ENCODE measurements around the gene GAS7.

The GAS7 gene

DNA sequence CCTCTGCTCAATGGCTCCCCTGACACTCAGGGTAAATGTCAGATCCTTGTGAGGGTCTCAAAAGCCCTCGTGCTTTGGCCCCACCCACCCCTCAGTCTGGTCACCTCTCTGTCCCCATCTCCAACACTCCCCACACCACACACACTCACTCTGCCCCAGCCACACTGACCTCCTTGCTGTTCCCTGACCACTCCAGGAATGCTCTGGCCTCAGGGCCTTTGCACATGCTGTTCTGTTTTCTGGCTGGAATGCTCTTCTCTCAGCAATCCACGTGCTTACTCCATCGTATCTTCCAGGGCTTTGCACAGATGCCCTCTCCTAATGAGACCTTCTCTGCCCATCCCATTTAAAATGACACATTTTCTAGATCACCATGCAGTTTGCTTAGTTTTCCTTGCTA lies 28.2 kb downstream of the GAS7 start:
- DNase-seq, result no peak

DNA sequence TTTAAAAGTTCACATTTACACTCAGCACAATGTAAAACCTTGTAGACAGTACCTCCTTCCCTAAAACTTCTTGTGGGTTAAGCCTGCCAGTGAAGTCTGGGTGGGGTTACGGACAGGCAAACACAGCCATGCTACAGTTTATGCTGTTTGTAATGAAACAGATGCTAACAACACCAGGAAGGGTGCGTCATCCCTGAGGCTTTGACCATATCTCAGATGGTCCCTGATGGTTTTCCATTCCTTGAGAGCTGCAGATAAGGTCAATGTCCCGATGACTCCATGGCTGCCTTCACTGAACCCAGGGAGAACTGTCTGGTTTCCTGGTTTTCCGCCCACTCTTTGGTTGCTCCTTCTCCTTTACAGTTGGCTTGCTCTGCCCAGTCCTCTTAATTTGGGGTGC lies 29.1 kb downstream of the GAS7 start:
- no peak for DNase-seq

DNA sequence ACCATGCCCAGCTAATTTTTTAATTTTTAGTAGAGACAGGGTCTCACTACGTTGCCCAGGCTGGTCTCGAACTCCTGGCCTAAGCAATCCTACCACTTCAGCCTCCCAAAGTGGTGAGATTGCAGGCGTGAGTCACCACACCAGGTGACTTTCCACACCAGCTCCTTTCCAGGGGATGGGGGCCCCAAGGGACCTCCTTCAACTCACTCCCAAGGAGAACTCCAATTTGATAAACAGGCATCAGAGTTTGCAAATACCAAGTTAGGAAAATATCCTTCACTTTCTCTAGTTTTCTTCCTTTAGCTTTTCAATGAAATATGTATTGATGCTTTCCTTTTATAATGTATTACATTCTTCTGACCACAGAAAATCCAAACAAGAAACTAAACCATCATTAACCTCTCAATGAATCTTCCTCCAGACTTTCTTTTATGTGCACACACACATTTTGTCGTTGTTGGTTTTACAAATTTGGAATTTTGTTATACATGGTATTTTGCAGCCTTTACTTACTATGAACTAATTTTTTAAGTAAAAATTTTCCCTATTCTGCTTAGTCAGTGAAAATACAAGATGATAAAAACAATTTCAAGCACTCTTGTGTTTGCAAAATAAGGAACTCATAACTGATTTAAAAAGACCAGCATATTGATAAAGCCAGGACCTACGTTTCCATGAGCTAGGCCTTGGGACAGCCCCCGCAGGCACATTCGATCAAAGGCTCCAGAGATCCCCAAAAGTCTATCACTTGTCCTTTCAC lies 32.0 kb downstream of the GAS7 start:
- DNase-seq, result no peak

DNA sequence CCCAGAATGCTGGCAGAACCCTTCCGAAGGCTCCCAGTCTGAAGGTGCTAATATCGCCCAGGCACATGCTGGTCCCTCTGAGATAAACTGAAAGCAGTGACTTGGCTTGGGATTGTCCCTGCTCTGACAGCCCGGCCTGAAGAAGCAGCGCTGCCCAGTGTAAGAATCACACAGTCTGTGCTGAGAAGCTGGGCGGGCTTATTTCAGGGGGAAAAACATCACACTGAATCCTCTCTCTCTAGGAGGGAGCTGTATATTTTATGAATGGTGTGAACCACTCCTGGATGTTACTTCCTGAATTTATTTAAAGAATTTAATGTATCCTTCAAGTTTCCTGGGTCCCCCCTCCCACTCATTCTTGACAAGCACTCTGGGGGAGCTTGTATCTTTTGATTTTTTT lies 36.3 kb downstream of the GAS7 start:
- DNase-seq, result no peak

DNA sequence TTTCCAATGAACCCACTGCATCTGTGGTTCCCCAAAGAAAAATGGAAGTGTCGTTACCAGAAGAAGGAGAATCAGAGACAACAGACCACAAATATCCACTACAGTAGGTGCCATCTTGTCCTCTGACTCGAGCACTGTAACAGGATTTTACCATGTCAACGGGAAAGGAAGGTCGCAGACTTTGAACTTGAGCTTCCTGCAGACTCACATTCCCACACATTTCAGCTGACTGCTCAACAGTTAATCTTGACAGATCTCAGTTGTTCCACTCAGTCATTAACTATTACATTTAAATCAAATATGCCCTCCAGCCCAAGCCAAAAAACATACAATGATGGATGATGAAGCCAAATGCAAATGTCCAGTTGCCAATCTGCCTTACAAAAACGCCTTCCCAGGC lies 37.0 kb downstream of the GAS7 start:
- DNase-seq, result no peak

DNA sequence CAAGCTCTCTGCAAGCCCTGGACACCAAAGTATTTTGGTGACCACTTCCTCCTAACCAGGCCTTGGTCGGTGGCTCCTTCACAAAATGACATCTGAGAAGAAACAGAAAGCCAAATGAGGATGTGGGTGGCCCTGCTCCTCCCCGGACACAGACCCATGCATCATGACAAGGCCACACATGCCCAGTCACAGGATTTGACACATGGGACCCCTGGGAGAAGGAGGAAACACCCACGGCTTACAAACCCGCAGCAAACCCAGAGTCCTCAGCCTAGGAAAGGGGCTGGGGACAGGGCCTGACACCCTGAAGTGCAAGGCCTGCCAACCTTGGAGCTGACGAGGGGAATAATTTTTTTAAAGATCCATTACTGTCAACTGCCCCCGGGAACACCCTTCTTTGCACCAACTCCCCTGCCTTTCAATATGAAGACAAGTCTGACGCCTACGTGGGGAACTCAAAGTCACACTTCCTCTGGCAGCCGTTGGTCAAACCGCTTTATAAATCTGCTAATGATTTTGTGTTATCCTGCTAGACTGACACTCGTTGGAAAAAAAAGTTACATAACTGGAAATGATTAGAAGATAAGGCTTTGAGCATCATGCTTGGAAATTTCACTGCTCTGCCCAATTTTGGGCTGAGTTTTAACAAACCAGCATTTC lies 41.3 kb downstream of the GAS7 start:
- peak; percentile 10 for DNase-seq

DNA sequence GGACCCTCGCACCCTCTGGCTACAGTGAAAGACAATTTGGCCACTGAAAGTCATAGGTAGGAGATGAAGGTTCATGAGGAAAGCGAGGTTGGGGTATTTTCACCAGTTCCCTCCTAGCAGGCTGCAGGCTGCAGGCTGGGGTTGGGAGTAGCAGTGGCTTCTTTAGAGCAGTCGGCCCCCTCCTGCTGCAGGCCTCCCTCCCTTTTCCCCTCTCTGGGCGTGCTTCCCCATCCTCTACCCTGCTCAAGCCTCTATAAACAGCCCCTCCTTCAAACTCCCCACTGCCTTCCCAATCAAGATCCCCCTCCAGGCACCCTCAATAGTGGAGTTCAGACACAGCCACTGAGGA lies 41.8 kb downstream of the GAS7 start:
- DNase-seq, result no peak

DNA sequence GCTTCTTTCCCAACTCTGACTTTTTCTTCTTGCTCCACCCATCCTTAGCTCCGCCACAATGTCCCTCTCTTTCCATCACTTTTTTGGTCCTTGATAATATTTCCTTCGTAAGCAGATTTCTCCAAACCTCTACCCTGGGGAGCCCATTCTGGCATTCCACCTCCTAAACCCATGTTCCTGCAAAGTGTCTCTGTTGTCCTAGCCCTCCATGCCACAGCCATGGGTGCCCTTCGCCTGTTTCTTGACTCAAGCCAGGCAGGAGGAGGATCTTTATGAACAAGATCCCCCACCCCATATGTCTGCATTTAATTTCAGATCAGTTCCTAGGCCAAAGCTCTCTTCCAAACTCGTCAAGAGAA lies 42.4 kb downstream of the GAS7 start:
- DNase-seq, result no peak

DNA sequence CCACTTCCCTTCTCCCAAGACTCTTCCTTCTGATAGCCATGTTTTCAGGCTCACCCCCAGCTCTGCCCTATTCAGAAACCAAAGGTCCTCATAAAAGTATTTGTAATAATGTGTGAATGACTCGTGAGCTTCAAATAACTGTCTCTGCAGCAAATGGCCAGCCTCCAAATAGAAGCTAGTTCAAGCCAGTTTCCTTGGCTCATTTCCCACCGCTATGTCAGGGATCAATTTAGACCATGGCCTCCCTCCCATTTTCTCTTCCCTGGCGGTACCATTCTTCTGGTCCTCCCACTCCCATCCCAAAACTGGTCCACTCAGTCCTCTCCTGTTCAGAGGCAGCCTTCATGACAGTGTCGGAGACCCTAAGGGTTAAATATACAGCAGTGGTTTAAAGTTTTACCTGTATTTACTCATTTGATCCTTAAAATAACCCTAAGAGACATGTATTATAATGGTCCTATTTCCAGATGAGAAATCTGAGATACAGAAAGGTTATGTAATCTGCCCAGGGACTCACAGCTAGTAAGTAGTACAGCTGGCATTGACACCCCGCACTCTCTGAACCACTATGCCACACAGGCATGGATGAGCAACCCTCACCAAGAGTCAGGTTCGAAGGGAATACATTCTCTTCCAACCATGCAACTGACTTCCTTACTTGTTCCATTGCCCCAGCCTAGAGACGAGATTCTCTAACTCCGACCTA lies 42.9 kb downstream of the GAS7 start:
- no peak for DNase-seq

DNA sequence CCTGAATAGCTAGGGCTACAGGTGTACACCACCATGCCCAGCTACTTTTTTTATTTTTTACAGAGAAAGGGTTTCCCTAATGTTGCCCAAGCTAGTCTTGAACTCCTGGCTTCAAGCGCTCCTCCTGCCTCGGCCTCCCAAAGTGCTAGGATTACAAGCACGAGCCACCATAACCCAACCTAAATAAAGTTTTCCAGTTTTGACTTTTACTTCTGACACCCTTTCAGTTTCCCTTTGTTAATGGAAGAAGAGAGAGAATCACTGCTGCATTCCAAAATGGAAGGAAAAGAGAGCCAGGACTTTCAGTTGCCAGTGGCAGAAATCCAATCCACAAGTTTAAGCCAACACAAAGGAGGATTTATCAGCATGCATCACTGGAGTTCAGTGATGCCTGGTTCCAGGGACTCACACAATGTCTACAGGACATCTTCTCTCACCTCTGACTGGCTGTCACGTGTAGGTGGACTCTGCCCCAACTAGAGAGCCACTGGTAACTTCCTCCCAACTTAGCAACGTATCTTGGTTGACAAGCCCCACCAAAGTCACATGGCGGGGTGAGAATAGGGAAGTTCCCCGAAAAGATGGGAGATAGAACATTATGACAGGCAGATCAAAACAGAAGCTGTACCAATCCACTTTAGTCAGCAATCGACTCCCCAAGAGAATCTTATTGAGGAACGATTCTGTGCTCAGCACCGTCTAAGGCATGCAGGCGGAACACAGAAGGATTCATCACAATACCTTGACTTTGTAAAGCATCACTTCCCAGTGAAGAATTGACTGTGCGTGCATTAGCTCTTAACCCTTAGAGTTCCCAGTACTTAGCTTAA lies 46.5 kb downstream of the GAS7 start:
- no peak for DNase-seq

DNA sequence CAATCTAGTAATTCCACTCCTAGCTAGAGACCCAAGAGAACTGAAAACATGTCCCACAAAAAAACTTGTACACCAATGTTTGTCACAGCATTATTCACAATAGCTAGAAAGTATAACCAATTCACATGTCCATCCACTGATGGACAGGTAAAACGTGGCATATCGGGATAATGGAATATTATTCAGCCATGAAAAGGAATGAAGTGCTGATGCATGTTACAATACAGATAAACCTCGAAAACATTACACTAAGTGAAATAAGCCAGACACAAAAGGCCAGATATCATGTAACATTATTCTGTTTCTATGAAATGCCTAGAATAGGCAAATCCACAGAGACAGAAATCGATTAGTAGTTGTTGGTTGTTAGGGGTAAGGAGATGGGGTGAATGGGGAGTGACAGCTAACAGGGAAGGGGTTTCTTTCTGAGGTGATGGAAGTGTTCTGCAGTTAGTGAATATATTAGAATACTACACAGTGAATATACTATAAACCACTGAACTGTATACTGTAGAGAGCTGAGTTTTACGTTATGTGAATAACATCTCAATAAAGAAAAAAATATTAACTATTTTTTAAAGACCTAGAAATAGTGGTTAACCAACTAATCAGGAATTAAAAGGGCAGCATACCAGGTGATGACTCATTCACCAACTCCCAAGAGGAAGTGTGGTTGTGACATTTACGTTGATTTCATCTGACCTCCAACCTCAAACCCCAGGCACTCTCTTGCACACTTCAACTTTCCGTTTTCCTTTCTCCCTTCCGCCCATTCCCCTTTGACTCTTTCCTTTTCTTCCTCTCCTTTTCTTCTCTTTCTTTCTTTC lies 48.6 kb downstream of the GAS7 start:
- DNase-seq, result no peak

DNA sequence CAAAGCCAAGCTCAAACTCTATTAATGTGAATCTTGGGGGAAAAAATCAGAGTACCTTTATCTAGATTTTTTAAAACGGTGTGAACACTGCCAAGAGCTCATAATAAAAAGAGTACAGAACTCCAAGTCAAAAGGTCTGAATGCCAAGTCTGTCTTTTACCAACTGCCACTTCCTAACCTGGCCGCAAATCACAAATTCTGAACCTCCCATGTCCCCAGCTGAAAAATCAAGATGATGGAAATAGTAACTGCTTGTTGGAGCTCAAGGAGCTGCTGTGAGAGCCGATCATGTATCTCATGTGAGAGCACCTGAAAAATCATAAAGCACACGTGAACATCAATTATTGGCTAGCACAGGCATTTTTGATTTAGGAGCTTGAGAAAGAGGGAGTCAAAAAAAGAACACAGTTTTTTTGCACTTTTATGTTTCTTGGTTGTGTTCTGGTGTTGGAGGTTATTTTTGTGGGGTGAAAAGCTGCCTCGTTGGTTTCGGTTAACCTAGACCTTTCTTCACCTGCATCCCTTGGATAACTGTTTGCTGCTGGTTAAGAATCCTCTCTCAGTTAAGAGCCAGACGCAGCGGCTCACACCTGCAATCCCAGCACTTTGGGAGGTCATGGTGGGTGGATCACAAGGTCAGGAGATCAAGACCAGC lies 50.5 kb downstream of the GAS7 start:
- no peak for DNase-seq

DNA sequence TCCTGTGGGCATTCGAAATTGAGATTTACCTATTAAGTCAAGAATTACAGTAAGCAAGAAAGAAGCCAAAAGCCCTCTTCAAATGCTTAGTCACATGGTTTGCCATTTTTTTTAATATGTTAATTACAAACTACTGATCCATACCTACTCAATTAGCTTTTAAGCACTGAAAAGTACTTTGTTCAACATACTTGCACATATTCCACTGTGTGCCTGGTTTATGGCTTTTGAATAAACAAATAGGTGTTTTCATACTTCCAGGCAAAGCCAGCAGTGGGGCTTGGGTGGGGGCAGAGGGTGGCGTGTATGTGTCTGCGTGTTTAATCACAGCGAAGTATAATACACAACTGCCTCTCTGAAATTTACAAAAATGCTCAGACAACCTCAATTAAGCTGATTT lies 51.4 kb downstream of the GAS7 start:
- no peak for DNase-seq

DNA sequence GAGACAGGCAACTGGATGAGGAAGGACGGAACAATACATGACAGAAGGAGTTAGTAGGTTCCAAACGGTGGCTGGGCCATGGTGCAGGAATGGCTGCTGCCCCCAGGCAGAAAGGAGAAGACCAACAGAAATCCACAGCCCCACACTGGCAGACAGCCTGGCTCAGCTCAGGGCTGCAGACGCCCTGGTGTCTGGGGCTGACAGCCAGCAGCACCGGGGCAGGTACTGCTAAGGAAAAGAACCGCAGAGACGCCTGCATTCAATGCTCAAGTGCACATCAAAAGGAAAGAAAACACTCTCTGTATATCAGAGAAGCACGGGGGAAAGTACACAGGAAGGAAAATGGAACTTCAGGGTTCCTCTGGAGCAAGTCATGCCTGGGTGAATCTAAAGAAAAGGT lies 53.4 kb downstream of the GAS7 start:
- DNase-seq, result peak; percentile 24

DNA sequence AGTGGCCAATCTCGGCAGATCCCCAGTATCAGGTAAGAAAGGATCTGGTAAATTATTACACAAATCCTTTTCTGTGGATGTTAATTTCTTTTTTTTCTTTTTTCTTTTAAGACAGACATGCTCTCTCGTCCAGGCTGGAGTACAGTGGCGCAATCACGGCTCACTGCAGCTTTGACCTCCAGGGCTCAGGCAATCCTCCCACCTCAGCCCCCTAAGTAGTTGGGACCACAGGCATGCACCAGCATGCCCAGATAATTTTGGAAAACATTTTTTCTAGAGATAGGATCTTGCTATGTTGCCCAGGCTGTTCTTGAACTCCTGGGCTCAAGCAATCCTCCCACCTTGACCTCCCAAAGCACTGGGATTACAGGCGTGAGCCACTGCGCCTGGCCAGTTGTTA lies 54.0 kb downstream of the GAS7 start:
- DNase-seq, result no peak

DNA sequence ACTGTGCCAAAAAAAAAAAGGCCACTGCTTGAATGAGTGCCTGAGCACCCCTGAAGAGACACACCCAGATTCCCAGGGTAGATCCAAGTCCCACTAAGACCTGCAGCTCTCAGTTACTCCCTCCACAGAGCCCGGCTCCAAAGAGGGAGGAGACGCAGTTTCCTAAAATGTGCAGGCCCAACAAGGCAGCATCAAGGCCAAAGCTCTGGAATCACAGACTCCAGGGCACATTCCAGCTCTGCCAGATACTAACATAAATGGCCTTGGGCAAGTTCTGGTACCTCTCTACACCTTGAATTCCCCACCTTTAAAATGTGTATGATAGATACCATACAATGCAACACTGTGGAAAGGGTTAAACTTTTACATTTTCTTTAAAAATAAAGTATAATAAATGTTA lies 57.0 kb downstream of the GAS7 start:
- no peak for DNase-seq

DNA sequence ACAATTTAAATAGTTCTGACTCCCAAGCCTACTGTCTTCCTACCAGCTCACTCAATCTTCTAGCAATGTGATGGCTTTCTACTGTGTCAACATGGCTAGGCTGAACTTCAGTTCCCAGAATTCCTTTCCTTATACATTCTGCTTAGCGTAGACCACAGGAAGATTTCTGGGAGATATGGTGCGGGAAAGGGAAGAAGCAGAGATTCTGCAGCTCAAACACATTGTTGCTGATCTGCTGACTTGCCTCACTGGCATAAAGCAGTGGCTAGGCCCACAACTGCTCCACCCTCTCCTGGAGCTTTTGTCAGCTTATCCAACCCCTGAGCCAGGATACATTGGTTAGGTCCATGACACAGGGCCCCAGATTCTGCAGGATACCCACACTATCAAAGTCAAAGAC lies 58.8 kb downstream of the GAS7 start:
- no peak for DNase-seq

DNA sequence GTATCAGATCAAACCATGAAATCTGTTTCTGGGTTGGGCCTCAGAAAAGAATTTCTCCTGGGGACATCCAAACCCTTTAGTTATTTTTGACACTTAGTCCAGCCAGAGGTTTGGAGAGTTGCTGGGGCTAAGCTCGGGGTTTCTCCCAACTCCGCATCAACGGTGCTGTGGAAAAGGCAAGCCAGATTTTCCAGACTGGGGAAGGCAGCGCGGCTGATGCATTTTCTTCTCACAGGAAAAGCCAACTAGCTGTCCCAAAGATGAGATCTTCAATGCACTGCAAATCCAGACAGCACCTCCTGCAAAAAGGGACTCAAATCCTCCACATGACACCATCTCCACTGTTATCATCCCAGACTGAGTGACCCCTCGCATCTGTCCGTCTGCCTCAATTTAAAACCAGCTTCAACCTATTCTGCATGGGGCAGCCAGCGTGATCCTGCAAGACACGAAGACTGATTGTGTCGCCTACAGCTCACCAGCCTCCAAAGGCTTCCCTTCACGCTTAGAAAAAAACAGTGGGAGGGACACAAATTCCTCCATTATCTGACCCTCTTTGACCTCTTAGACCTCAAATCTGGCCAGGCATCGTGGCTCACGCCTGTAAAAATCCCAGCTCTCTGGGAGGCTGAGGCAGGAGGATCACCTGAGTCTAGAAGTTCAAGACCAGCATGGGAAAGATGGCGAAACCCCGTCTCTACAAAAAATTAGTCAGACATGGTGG lies 62.0 kb downstream of the GAS7 start:
- DNase-seq, result no peak

DNA sequence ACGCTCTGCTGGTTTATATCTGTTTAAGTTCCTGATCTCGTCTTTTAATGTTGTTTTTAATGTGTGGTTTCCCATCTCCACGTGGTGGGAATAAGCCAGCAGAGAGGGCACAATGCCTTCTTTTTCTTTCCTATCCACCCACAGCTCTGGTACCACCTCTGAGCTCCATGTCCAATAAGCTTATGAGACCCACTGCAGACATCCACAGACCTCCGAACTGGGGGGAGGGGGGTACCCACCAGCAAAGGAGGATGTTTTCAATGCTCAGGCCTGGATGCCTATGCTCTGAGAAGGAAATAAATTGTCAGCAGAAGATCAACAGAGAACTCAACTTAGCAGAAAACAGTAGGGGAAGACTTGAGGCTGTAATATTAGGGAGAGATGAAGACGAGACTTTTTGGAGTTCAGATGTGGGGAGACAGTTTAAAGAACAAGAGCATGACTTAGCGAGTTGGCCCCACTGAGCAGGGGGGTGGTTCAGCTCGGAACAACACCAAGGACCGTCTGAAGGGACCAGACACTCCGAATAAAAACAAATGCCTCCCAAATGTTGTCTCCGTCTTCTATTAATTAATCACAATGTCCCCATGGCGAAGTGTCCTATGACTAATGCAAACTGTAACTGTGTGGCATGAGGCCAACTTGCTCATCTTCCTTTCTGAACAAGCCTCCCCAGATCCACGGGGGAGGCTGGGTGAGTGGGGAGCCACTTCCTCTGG lies 62.7 kb downstream of the GAS7 start:
- no peak for DNase-seq

DNA sequence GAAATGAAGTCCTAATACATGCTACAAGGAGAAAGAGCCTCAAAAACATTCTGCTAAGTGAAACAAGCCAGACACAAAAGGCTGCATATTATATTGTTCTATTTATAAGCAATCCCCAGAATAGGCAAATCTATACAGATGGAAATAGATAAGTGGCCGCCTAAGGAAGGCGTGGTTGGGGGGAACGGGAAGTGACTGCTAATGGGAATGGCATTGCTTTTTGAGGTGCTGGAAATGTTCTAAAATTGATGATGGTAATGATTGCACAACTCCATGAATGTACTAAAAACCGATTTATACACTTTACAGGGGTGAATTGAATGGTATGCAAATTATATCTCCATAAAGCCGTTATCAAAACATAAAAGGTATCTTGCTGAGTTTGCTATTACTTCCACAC lies 67.7 kb downstream of the GAS7 start:
- no peak for DNase-seq

DNA sequence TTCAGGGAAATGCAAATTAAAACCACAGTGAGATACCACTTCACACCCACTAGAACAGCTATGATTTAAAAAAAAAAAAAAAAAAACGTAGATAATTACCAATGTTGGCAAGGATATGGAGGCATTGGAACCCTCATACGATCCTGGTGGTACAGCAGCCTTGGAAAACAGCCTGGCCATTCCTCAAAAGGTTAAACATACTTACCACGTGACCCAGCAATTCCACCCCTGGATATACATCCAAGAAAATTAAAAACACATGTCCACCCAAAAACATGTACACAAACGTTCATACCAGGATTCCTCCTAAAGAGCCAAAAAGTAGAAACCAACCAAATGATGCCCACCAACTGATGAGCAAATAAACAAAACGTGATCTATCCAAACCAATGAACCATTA lies 68.1 kb downstream of the GAS7 start:
- DNase-seq, result no peak

All from activated gamma-delta T cell treated with Interleukin-2 at 50 U/mL for 16 hours (primary cell).